Jurkat, Clone E6-1 (cell line): Measurements from ENCODE around the gene PLCXD3.
"Not testable (repeated sequence)": the region's sequence is repeated elsewhere in the genome, so short reads cannot be mapped to it uniquely, and the experiment has no call there.

Source experiments
- DNase-seq: peaks from one replicate; pipeline ENCODE4 v3.0.0-alpha.2; 2011; ENCODE audit warnings: low read depth, low spot score
- H3K4me3 ChIP-seq: 2 replicates; pipeline ENCODE4 v1.5.1; 2011; ENCODE audit warnings: mild to moderate bottlenecking, low read length, control low read depth, moderate library complexity

PLCXD3 gene

GRCh38 chr5:41369799-41370198 lies 140.6 kb downstream of the PLCXD3 start:
- no peak for DNase-seq
- no peak overlapping the region for H3K4me3 ChIP-seq

GRCh38 chr5:41368158-41368557 lies 142.2 kb downstream of the PLCXD3 start:
- no peak for DNase-seq
- H3K4me3 ChIP-seq = no peak overlapping the region

GRCh38 chr5:41365369-41365768 lies 145.0 kb downstream of the PLCXD3 start:
- no peak for DNase-seq
- no peak overlapping the region for H3K4me3 ChIP-seq

- DNase-seq = no peak
- H3K4me3 ChIP-seq = no peak overlapping the region
These were observed 146.1 kb downstream of the PLCXD3 start for GRCh38 chr5:41364346-41364745.

DNA sequence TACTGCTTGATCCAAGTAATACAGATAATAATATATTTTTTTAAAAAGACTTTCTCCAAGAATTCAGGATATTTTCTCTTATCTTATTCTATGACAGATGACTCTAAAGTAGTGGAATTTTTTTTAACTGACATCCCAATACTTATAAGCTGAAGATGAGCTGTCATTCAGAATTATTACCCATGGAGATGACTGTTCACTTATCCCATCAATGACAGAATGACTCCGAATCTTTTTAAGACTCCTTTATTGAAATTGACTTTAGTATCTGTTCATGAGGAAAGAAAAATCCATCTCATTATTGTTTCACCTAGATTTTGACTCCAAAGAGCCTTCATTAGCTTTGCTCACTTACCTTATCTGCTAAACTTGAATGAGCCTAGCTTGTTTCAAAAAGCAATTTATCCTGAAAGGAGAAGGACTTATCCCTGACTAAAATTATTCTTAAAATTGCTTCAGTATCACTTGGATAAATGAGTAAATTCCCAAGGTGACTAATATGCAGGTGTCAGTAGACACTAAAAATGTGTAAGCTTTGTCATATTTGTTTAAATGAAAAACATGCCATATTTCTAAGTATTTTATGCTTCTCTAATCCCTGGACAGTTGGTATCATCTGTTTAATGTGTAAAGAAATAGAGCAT lies 146.9 kb downstream of the PLCXD3 start:
- DNase-seq = no peak
- H3K4me3 ChIP-seq = no peak overlapping the region

DNA sequence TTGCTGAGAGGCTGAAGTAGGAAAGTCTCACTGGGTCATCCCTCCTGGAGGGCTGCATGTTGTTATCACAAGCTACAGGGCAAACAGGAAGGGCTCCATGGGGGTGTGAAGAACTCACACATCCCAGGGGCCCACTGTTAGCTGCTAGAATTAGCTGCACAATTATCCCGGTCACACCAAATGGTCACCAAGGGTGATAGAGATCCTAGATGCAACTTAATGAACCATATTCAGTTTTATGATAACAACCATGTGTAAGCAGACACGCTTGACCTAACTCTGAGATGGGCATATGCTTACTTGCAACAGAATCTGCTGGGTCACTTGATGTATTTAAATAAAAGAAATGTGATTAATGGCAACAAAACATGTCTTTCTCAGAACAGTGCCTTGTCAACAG lies 153.6 kb downstream of the PLCXD3 start:
- DNase-seq = no peak
- H3K4me3 ChIP-seq = no peak overlapping the region

GRCh38 chr5:41349846-41350245 lies 160.6 kb downstream of the PLCXD3 start:
- no peak for DNase-seq
- no peak overlapping the region for H3K4me3 ChIP-seq

- no peak for DNase-seq
- H3K4me3 ChIP-seq = no peak overlapping the region
These were observed 162.8 kb downstream of the PLCXD3 start for GRCh38 chr5:41347569-41347968.

DNA sequence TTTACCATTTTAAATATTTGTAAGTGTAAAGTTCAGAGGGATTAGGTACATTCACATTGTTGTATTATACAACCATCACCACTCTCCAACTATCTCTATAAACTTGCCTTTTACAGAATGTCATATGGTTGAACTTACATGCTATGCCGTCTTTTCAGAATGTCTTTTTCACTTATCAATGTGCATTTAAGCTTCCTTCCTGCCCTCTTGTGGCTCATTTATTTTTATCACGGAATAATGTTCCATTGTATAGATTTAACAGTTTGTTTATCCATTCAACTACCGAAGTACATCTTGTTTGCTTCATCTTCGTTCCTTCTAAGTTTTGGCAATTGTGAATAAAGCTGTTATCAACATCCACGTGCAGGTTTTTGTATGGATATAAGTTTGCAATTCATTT lies 163.8 kb downstream of the PLCXD3 start:
- no peak for DNase-seq
- no peak overlapping the region for H3K4me3 ChIP-seq

GRCh38 chr5:41345295-41345694 lies 165.1 kb downstream of the PLCXD3 start:
- H3K4me3 ChIP-seq = no peak overlapping the region
- no peak for DNase-seq

DNA sequence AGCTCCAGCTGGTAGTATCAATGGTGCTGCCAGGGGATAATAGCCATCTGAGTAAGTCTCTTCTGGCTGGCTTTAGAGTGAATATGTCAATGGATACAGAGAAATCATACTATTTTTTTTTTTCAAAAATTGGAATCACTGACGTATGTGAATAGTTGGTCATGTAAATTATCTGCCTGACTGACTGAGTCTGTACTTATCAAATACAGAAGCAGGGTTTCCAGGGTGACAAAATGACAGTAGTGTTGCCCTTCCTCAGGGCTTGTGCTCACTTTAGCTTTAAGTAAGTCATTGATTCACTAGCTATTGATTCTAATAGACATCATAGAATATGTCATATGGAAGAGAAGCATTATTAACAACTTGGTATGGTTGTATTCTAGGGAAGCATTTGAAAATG lies 171.1 kb downstream of the PLCXD3 start:
- DNase-seq = no peak
- H3K4me3 ChIP-seq = no peak overlapping the region

DNA sequence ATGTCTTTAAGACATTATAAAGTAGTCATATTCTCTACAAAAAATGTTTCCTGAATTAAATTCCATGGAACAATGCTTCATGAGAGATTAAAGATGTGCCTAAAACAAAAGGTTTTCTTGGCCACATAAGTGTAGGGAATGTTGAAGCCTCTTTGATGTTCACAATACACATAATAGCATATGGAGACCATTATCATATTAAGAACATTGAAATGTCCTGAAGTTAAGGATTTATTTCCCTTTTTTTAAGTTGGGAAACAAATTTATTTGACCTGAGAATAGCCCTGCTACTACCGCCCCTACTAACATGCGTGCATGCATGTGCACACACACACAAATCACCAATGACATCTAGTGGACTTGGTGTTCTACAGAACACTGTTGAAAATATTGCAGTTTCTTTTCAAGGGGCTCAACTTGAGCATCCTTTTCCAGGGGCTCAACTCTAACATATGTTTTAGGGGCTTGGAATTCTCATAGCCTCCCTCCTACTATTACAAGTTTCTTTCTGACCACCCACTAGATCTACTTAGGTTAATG lies 172.2 kb downstream of the PLCXD3 start:
- DNase-seq = no peak
- H3K4me3 ChIP-seq = no peak overlapping the region

DNA sequence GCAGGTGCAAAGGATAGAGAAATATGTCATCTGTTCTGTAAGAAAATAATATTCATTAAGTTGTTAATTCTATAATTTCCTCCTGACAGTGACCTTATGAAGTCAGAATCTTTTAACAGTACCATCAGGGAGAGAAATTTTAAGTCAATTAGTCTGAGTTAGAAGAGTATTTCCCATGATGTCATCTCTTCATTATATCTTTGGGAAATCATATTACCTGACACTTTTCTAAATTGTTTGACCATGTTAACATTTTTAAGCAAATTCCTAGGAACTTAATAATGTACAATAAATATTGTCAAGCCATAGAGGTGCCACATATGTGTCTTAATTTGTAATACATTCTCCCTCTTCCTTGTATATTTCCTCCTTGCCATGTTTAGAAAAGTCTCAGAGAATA lies 172.7 kb downstream of the PLCXD3 start:
- H3K4me3 ChIP-seq = no peak overlapping the region
- no peak for DNase-seq

DNA sequence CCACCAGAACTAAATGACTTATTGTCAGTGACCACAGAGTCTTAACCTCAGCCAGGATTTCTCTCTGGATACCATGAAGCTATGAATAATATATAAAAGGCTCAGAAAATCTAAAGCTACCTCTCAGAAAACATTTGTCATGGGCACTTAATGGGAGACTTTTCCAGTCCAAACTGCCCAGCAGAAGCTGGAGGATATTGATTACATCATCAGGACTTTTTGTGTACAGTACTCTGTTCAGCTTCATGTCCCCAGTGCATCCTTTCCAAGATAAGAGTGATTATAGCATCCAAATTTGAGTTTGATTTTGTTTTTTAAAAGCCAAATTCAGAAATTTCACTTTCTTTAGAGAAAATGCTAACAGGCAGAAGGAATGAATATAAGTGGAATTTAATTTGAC lies 173.2 kb downstream of the PLCXD3 start:
- H3K4me3 ChIP-seq = no peak overlapping the region
- DNase-seq = no peak

- H3K4me3 ChIP-seq = no peak overlapping the region
- no peak for DNase-seq
These were observed 173.9 kb downstream of the PLCXD3 start for GRCh38 chr5:41336471-41336870.

GRCh38 chr5:41335596-41336181 lies 174.7 kb downstream of the PLCXD3 start:
- DNase-seq = no peak
- H3K4me3 ChIP-seq = no peak overlapping the region

- no peak overlapping the region for H3K4me3 ChIP-seq
- no peak for DNase-seq
These were observed 175.6 kb downstream of the PLCXD3 start for GRCh38 chr5:41334758-41335157.

GRCh38 chr5:41334221-41334620 lies 176.2 kb downstream of the PLCXD3 start:
- DNase-seq = no peak
- no peak overlapping the region for H3K4me3 ChIP-seq

DNA sequence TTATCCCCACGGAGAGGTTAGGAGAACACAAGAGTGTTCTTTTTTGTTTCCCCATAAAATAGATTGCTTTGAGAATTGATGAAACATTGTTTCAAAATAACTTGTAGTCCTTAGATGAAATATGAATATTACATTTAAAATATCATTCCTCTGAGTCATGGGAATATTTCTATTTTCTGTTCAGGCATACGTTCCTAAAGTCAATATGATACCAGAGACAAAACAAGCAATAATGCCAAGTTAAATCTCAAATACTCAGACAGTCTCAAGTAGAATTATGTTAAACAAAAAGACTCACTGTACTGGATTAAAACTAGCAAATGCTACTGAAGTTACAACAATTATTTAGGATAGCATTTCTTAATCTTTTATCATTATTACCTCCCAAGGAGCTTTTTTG lies 185.3 kb downstream of the PLCXD3 start:
- no peak overlapping the region for H3K4me3 ChIP-seq
- no peak for DNase-seq

GRCh38 chr5:41322826-41323225 lies 187.6 kb downstream of the PLCXD3 start:
- not testable (repeated sequence) for DNase-seq, H3K4me3 ChIP-seq

GRCh38 chr5:41312478-41313060 lies 197.8 kb downstream of the PLCXD3 start:
- no peak overlapping the region for H3K4me3 ChIP-seq
- no peak for DNase-seq
